PFSK-1 (cell line): ENCODE data around the gene SAMM50.

ENCODE experiments used
- FOXP2 ChIP-seq: optimal IDR thresholded peaks from 2 replicates; pipeline ENCODE3; 2011; ENCODE audit warnings: borderline replicate concordance, control low read depth, inconsistent platforms; ENCODE audit not compliant: insufficient read depth; ENCODE audit errors: extremely low read length, extremely low read depth
- POLR2AphosphoS5 ChIP-seq: IDR thresholded peaks from 2 replicates; pipeline ENCODE4 v1.6.1; 2012; ENCODE audit warnings: low read depth, mild to moderate bottlenecking, control low read depth, low read length, moderate library complexity
- REST ChIP-seq, 2 experiments: IDR thresholded peaks; 2 replicates each; pipeline versions ENCODE4 v1.6.1 to v1.8.0; 2011 to 2012; ENCODE audit warnings: low read depth in 2 of 2, low read length in 2 of 2, control low read depth in 1 of 2, inconsistent platforms in 1 of 2, mild to moderate bottlenecking in 1 of 2, moderate library complexity in 1 of 2; ENCODE audit not compliant: insufficient read depth in 1 of 2
- SIN3A ChIP-seq: IDR thresholded peaks from 2 replicates; pipeline ENCODE4 v1.6.1; 2012; ENCODE audit warnings: mild to moderate bottlenecking, low read length, moderate library complexity, borderline replicate concordance; ENCODE audit not compliant: insufficient read depth
- TAF1 ChIP-seq: IDR thresholded peaks from 2 replicates; pipeline ENCODE4 v1.6.1; 2012; ENCODE audit warnings: low read length, control low read depth, borderline replicate concordance; ENCODE audit not compliant: insufficient read depth

Gene SAMM50

GRCh38 chr22:43996981-43997265, 41.7 kb downstream of the SAMM50 start:
- TF ChIP-seq SIN3A (no peak), POLR2AphosphoS5 (no peak), TAF1 (no peak), REST (IDR thresholded peaks at IDR 0.05; ENCODE audit: insufficient read depth in 1 of 2, low read depth in 2 of 2, low read length in 2 of 2) (no peak), FOXP2 (no peak)

GRCh38 chr22:43998679-43999264, 43.5 kb downstream of the SAMM50 start:
- TF ChIP-seq REST (IDR thresholded peaks at IDR 0.05; ENCODE audit: insufficient read depth in 1 of 2, low read depth in 2 of 2, low read length in 2 of 2) (no peak), POLR2AphosphoS5 (no peak), SIN3A (no peak), FOXP2 (no peak), TAF1 (no peak)

GRCh38 chr22:43999378-43999777, 44.1 kb downstream of the SAMM50 start:
- TF ChIP-seq REST (IDR thresholded peaks at IDR 0.05; ENCODE audit: insufficient read depth in 1 of 2, low read depth in 2 of 2, low read length in 2 of 2) (no peak), FOXP2 (no peak), SIN3A (no peak), TAF1 (no peak), POLR2AphosphoS5 (no peak)

- TF ChIP-seq SIN3A (no peak), POLR2AphosphoS5 (no peak)
These were observed 44.9 kb downstream of the SAMM50 start for GRCh38 chr22:44000123-44000522.

- TF ChIP-seq FOXP2 (no peak), SIN3A (no peak), TAF1 (no peak)
These were observed 46.3 kb downstream of the SAMM50 start for GRCh38 chr22:44001521-44001920.

- TF ChIP-seq REST (IDR thresholded peaks at IDR 0.05; ENCODE audit: insufficient read depth in 1 of 2, low read depth in 2 of 2, low read length in 2 of 2): no peak
- no peak for TF ChIP-seq SIN3A
- TF ChIP-seq FOXP2: no peak
- TF ChIP-seq POLR2AphosphoS5: no peak
- TF ChIP-seq TAF1: no peak
These were observed 47.1 kb downstream of the SAMM50 start for GRCh38 chr22:44002324-44002723.
